Neural cell (in vitro differentiated cells): ENCODE measurements around the gene TGFBR3. TPM values are rescaled to one million over a fixed set of nuclear protein-coding genes. Genes with fewer than 3 reads are reported as not detected.

Source experiments
- H2AFZ ChIP-seq: fragments of 200-600, 300-800 bp; sonication (generic), shearing (Covaris generic); 2 replicates; pipeline ENCODE4 v1.6.0; 2014; ENCODE audit warnings: low read depth, mild to moderate bottlenecking, antibody characterized with exemption, low read length, moderate library complexity
- H3F3A ChIP-seq: fragments of 200-600 bp; shearing (Covaris generic); 2 replicates; pipeline ENCODE4 v1.6.1; 2016; ENCODE audit warnings: mild to moderate bottlenecking, moderate library complexity, mixed read lengths, antibody characterized with exemption, low read length; ENCODE audit not compliant: insufficient read depth, poor library complexity, severe bottlenecking
- H3K27ac ChIP-seq: fragments of 200-600, 300-800 bp; sonication (generic), shearing (Covaris generic); 2 replicates; pipeline ENCODE4 v1.5.1; 2014; ENCODE audit warnings: mild to moderate bottlenecking, low read length, moderate library complexity
- H3K27me3 ChIP-seq: fragments of 300-800, 200-600 bp; sonication (generic), shearing (Covaris generic); 2 replicates; pipeline ENCODE4 v1.6.0; 2014; ENCODE audit warnings: mild to moderate bottlenecking, low read depth, low read length, moderate library complexity; ENCODE audit not compliant: insufficient read depth
- H3K36me3 ChIP-seq: fragments of 300-800, 200-600 bp; sonication (generic), shearing (Covaris generic); 2 replicates; pipeline ENCODE4 v1.5.1; 2014; ENCODE audit warnings: mild to moderate bottlenecking, antibody characterized with exemption, low read length, moderate library complexity; ENCODE audit not compliant: insufficient read depth
- H3K4me2 ChIP-seq: fragments of 300-800, 200-600 bp; sonication (generic), shearing (Covaris generic); 2 replicates; pipeline ENCODE4 v1.6.0; 2014; ENCODE audit warnings: mild to moderate bottlenecking, low read length
- H3K4me3 ChIP-seq: fragments of 300-800, 200-600 bp; sonication (generic), shearing (Covaris generic); 2 replicates; pipeline ENCODE4 v1.5.1; 2014; ENCODE audit warnings: mild to moderate bottlenecking, low read length, moderate library complexity
- H3K79me2 ChIP-seq: fragments of 200-600 bp; shearing (Covaris generic); replicated peaks from 2 replicates; pipeline ENCODE4 v1.6.0; 2014; ENCODE audit warnings: mild to moderate bottlenecking, low read length, moderate library complexity; ENCODE audit not compliant: insufficient read depth
- H3K9ac ChIP-seq: fragments of 300-800, 200-600 bp; sonication (generic), shearing (Covaris generic); 2 replicates; pipeline ENCODE4 v1.6.1; 2016; ENCODE audit warnings: mild to moderate bottlenecking, low read length, mixed read lengths
- H3K9me2 ChIP-seq: fragments of 200-600 bp; shearing (Covaris generic); 2 replicates; pipeline ENCODE4 v1.6.1; 2016; ENCODE audit warnings: mild to moderate bottlenecking, low read length, mixed read lengths; ENCODE audit not compliant: insufficient read depth
- H3K9me3 ChIP-seq: fragments of 200-600, 300-800 bp; sonication (generic), shearing (Covaris generic); 2 replicates; pipeline ENCODE4 v1.6.1; 2016; ENCODE audit warnings: mild to moderate bottlenecking, mixed run types, low read length, moderate library complexity, mixed read lengths
- H4K20me1 ChIP-seq: fragments of 200-600 bp; shearing (Covaris generic); 2 replicates; pipeline ENCODE4 v1.6.1; 2016; ENCODE audit warnings: mild to moderate bottlenecking, mixed run types; ENCODE audit not compliant: insufficient read depth
- EP300 ChIP-seq: fragments of 450-650 bp; conservative IDR thresholded peaks from 2 replicates; pipeline ENCODE4 v1.6.1; 2014; ENCODE audit warnings: antibody characterized with exemption, mild to moderate bottlenecking, moderate library complexity; ENCODE audit not compliant: poor library complexity, severe bottlenecking
- EZH2 ChIP-seq: fragments of 200-600, 300-800 bp; shearing (Covaris generic), sonication (generic); IDR thresholded peaks from 2 replicates; pipeline ENCODE4 v1.6.1; 2014; ENCODE audit warnings: antibody characterized with exemption, low read length, borderline replicate concordance, mild to moderate bottlenecking; ENCODE audit not compliant: insufficient read depth, poor library complexity, severe bottlenecking
- MXI1 ChIP-seq: fragments of 450-650 bp; conservative IDR thresholded peaks from 2 replicates; pipeline ENCODE4 v1.6.1; 2014; ENCODE audit warnings: antibody characterized with exemption, mild to moderate bottlenecking; ENCODE audit not compliant: poor library complexity, severe bottlenecking
- POLR2AphosphoS5 ChIP-seq: IDR thresholded peaks from 2 replicates; pipeline ENCODE4 v1.6.1; 2012
- RAD21 ChIP-seq: fragments of 450-650 bp; conservative IDR thresholded peaks from 2 replicates; pipeline ENCODE4 v1.6.1; 2014; ENCODE audit warnings: antibody characterized with exemption, mild to moderate bottlenecking, moderate library complexity
- SMC3 ChIP-seq: fragments of 450-650 bp; conservative IDR thresholded peaks from 2 replicates; pipeline ENCODE4 v1.6.1; 2014; ENCODE audit warnings: antibody characterized with exemption, mild to moderate bottlenecking, moderate library complexity; ENCODE audit not compliant: poor library complexity
- TAF1 ChIP-seq: IDR thresholded peaks from 2 replicates; pipeline ENCODE4 v1.6.1; 2012; ENCODE audit warnings: low read depth
- polyA plus RNA-seq: library from polyadenylated mRNA; depleted of rRNA; stranded (reverse); fragments of >200 nt; gene quantifications from 2 replicates; pipeline ENCODE4 v1.2.3, GENCODE V29; 2014
- TF ChIP-seq, protein P1 (sequence below): fragments of 450-650 bp; IDR thresholded peaks from 2 replicates; pipeline ENCODE4 v1.5.1; 2014; ENCODE audit warnings: antibody characterized with exemption, mild to moderate bottlenecking, moderate library complexity; ENCODE audit not compliant: poor library complexity, severe bottlenecking
- TF ChIP-seq, protein P2 (sequence below): IDR thresholded peaks from 2 replicates; pipeline ENCODE4 v1.6.1; 2012; ENCODE audit warnings: borderline replicate concordance

The TGFBR3 gene
- polyA plus RNA-seq, 1 donor from 2014 or later = 0.25 TPM

DNA sequence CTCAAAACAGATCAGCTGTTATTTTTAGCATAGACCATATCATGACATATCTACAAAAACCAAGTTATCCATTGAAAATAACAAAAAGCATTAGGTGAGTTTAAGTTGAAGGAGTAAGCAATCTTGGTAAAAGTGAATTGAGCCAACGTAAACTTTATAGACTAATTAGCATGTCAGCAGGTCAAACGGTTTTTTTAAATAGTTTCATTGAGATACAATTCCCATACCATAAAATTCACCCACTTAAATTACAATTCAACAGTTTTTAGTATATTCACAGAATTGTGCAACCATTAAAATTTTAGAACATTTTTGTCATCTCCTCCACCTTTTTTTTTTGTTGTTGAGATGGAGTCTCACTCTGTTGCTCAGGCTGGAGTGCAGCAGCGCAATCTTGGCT, 92.1 kb downstream of the TGFBR3 start:
- Histone ChIP-seq H3K27me3 (peaks cover 9% of the 10 kb centered on the region), H3K9me2 (no peaks in the 10 kb centered on the region), H3K4me3 (no peak overlapping the region), H3K9me3 (no peaks in the 10 kb centered on the region), H3K79me2 (no peaks in the 10 kb centered on the region), H3K27ac (no peak overlapping the region), H3K36me3 (no peaks in the 10 kb centered on the region), H2AFZ (no peak overlapping the region), H3F3A (no peaks in the 10 kb centered on the region), H3K4me2 (no peak overlapping the region), H3K9ac (no peak overlapping the region), H4K20me1 (no peaks in the 10 kb centered on the region)
- TF ChIP-seq SMC3 (no peak), TAF1 (no peak), MXI1 (no peak), EZH2 (no peak)

DNA sequence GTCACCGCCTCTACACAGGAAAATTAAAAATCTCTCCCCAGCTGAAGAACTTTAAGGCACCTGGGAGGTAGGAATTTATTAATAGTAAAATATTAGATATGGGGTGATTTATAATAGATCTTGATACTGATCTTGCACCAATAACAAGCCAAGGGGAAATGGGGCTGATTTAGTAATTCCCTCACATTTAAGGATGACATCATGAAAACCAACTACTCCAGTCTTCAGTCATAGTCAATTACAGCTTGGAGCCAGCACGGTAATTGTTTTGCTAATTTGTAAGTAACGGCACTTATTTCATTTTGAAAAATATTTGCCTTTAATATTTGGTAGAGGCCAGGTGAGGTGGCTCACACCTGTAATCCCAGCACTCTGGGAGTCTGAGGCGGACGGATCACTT, 92.8 kb downstream of the TGFBR3 start:
- no peaks in the 10 kb centered on the region for H3F3A ChIP-seq
- no peak overlapping the region for H3K4me3 ChIP-seq
- H3K36me3 ChIP-seq = no peaks in the 10 kb centered on the region
- no peak overlapping the region for H3K9ac ChIP-seq
- no peaks in the 10 kb centered on the region for H3K9me2 ChIP-seq
- no peak overlapping the region for H2AFZ ChIP-seq
- H3K27me3 ChIP-seq = peaks cover 9% of the 10 kb centered on the region
- H3K79me2 ChIP-seq = no peaks in the 10 kb centered on the region
- H4K20me1 ChIP-seq = no peaks in the 10 kb centered on the region
- H3K9me3 ChIP-seq = no peaks in the 10 kb centered on the region
- H3K4me2 ChIP-seq = no peak overlapping the region
- no peak overlapping the region for H3K27ac ChIP-seq
- TF ChIP-seq POLR2AphosphoS5 (no peak), TAF1 (no peak), EZH2 (no peak), MXI1 (no peak), RAD21 (no peak), SMC3 (no peak)
- TF ChIP-seq, protein P1, sequence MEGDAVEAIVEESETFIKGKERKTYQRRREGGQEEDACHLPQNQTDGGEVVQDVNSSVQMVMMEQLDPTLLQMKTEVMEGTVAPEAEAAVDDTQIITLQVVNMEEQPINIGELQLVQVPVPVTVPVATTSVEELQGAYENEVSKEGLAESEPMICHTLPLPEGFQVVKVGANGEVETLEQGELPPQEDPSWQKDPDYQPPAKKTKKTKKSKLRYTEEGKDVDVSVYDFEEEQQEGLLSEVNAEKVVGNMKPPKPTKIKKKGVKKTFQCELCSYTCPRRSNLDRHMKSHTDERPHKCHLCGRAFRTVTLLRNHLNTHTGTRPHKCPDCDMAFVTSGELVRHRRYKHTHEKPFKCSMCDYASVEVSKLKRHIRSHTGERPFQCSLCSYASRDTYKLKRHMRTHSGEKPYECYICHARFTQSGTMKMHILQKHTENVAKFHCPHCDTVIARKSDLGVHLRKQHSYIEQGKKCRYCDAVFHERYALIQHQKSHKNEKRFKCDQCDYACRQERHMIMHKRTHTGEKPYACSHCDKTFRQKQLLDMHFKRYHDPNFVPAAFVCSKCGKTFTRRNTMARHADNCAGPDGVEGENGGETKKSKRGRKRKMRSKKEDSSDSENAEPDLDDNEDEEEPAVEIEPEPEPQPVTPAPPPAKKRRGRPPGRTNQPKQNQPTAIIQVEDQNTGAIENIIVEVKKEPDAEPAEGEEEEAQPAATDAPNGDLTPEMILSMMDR = no peak
- TF ChIP-seq, protein P2, sequence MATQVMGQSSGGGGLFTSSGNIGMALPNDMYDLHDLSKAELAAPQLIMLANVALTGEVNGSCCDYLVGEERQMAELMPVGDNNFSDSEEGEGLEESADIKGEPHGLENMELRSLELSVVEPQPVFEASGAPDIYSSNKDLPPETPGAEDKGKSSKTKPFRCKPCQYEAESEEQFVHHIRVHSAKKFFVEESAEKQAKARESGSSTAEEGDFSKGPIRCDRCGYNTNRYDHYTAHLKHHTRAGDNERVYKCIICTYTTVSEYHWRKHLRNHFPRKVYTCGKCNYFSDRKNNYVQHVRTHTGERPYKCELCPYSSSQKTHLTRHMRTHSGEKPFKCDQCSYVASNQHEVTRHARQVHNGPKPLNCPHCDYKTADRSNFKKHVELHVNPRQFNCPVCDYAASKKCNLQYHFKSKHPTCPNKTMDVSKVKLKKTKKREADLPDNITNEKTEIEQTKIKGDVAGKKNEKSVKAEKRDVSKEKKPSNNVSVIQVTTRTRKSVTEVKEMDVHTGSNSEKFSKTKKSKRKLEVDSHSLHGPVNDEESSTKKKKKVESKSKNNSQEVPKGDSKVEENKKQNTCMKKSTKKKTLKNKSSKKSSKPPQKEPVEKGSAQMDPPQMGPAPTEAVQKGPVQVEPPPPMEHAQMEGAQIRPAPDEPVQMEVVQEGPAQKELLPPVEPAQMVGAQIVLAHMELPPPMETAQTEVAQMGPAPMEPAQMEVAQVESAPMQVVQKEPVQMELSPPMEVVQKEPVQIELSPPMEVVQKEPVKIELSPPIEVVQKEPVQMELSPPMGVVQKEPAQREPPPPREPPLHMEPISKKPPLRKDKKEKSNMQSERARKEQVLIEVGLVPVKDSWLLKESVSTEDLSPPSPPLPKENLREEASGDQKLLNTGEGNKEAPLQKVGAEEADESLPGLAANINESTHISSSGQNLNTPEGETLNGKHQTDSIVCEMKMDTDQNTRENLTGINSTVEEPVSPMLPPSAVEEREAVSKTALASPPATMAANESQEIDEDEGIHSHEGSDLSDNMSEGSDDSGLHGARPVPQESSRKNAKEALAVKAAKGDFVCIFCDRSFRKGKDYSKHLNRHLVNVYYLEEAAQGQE = no peak

DNA sequence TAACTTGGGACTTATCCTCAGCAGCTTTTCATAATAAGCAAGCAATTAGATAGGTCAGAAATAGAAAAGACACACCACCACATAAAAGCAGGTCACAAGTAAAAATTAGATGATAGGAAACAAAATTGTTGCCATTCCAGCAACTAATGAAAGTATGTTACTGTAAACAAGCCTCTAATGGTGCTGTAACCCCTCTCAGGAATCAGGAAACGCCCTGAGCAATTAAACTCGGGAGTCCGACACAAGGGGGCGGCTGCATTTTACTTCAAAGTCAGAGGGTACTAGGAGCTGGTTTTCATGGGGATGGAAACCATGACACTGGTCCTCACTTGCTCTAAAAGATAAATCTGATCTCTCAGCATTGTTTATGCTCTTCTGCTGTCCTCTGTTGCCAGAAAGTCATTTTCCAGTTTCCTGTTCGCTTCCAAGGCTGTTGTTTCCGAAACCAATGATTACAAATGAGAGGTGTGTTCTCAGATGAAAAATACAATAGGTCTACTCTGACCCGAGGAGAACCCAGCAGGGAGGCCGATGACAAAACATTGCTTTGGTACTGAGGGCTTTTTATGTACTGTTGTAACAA, 93.4 kb downstream of the TGFBR3 start:
- no peak overlapping the region for H3K27ac ChIP-seq
- no peak overlapping the region for H3K4me2 ChIP-seq
- no peaks in the 10 kb centered on the region for H4K20me1 ChIP-seq
- H3K27me3 ChIP-seq = peaks cover 9% of the 10 kb centered on the region
- no peaks in the 10 kb centered on the region for H3K9me3 ChIP-seq
- H3K79me2 ChIP-seq = no peaks in the 10 kb centered on the region
- H3K9ac ChIP-seq = no peak overlapping the region
- no peaks in the 10 kb centered on the region for H3K36me3 ChIP-seq
- H2AFZ ChIP-seq = no peak overlapping the region
- TF ChIP-seq, protein P1 = no peak
- TF ChIP-seq TAF1 = no peak
- no peak for TF ChIP-seq SMC3
- TF ChIP-seq RAD21 = no peak
- TF ChIP-seq, protein P2 = no peak
- TF ChIP-seq POLR2AphosphoS5 = no peak
- no peak for TF ChIP-seq EP300
- no peak for TF ChIP-seq MXI1
- TF ChIP-seq EZH2 = no peak
- no peaks in the 10 kb centered on the region for H3F3A ChIP-seq
- H3K4me3 ChIP-seq = no peak overlapping the region
- H3K9me2 ChIP-seq = no peaks in the 10 kb centered on the region
